Superior temporal gyrus (tissue), 1 donor: ENCODE results near the gene OR11H6.
"Not testable (repeated sequence)": the region's sequence is repeated elsewhere in the genome, so short reads cannot be mapped to it uniquely, and the experiment has no call there.

Source experiments
- DNase-seq: peaks from one replicate; pipeline ENCODE4 v3.0.0-alpha.2; 2016; ENCODE audit errors: extremely low spot score

OR11H6 gene

DNA sequence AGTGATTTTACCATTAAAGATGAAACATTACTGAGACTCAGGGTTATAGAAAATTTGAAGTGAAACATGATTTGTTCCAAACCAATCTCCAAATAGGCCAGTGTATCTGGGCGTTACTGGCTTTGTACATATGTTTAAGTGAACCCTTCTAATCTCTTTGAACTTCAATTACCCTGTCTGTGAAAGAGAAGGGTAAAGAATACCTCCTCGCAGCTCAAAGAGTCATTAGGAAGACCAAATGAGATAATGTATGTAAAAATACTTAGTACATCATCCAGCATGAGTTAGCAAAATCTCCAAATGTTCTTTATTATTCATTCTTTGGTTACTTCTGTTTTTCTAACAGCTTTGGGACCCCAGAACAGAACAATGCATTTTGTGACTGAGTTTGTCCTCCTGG, at the start of gene OR11H6:
TSS of gene OR11H6 (plus strand) at position 301 of the 400 bp plus-strand sequence. CDS start at position 301, 0 bp downstream.
- DNase-seq: no peak

GRCh38 chr14:20174205-20174604, 49.3 kb upstream of the OR11H6 start:
- DNase-seq: not testable (repeated sequence)

DNA sequence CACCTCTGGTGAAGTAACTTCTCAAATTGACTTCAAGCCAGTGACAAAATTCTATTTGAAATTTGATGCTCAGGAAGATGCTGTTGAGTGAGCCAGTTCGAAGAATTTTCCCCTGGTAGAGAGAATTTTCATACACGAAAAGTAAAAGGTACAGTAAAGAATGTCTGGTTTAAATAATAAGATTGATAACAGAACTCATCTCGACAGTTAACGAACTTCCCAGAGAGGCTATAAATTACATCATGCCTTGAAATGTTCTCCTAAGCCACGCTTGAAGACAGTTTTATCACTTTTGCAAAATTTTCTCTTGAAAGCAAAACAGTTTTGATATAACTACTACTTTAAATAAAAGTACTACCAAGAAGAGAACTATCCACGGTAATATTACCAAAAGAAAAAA, 47.2 kb upstream of the OR11H6 start:
- DNase-seq: no peak

- no peak for DNase-seq
These were observed 46.0 kb upstream of the OR11H6 start for GRCh38 chr14:20177433-20177974.

- DNase-seq: no peak
These were observed 44.3 kb upstream of the OR11H6 start for GRCh38 chr14:20179218-20179617.

DNA sequence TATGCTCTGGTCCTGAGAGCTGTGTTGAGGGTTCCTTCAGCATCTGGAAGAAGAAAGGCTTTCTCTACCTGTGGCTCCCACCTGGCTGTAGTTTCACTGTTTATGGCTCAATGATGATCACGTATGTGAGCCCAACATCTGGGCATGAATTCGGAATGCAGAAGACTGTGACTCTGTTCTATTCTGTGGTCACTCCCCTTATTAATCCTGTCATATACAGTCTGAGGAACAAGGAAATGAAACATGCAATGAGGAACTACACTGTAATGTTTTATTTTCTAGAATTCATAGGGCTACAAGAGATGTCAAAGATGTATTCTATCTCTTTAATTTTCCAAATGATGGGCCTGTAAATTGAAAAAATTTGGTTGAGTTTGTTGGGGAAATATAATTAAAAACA, 43.6 kb upstream of the OR11H6 start:
- DNase-seq: no peak

GRCh38 chr14:20180486-20180885, 43.0 kb upstream of the OR11H6 start:
- no peak for DNase-seq

- DNase-seq: no peak
These were observed 39.3 kb upstream of the OR11H6 start for GRCh38 chr14:20184181-20184580.

GRCh38 chr14:20190596-20190995, 32.9 kb upstream of the OR11H6 start, which contains the start of gene OR11G2:
Gene OR11G2, plus strand, starts transcription at chr14:20190896. Its CDS starts 6,542 bp downstream, at chr14:20197438.
- no peak for DNase-seq

DNA sequence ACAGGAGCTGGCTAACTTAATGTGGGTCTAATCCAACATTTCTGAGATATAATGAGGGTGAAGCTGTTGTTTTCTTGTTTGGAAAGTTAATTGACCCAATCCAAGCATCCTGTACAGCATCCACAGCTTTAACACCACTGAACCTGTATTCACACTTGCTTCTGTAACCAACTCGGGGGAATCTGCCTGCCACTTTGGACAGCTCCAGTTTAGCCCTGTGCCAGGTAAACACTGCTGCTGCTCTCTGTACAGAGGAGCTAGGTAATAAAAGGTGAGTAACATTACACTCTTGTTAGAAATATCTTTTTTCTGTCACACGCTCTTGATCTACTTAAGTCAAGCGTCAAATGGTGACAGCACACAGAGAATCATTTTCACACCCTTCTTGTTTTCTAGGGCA, 32.1 kb upstream of the OR11H6 start:
- DNase-seq: no peak

DNA sequence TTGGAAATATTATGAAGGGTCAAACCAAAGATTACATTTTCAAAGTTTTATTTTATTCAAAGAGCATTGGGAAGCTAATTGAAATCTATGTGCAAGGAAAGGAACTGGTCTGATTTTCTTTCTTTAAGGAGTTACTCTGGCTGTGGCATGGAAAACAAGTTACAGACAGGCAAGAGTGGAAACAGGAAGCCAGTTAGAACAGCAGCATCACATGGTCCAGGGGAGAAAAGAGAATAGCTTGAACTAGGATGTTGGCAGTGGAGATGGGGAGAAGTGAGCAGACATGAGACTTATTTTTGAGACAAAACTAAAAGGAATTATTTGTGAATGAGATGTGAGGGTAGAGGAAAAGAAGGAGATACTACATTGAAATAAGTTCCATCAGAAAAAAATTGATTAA, 29.4 kb upstream of the OR11H6 start:
- no peak for DNase-seq

GRCh38 chr14:20195170-20195569, 28.3 kb upstream of the OR11H6 start:
- not testable (repeated sequence) for DNase-seq

DNA sequence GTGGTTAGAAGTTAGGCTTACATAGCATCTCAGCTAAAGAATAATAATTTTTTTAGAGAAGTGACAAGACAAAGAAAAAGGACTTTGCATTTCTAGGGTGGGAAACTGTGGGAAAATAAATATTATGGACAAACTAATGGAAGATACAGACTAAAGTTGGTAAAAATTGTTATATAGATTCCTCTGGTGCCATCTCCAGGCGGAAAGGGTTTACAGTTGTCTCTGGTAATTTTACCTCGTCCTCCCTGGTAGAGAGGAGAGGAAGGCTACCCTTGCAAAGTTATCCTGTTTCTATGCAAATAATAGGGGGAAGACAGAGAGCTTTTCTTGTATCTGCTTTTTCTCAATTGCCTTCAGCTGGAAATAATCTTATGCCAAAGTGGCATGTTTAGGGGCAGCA, 27.6 kb upstream of the OR11H6 start:
- DNase-seq: no peak

GRCh38 chr14:20197459-20197858, 26.1 kb upstream of the OR11H6 start:
- DNase-seq: no peak

DNA sequence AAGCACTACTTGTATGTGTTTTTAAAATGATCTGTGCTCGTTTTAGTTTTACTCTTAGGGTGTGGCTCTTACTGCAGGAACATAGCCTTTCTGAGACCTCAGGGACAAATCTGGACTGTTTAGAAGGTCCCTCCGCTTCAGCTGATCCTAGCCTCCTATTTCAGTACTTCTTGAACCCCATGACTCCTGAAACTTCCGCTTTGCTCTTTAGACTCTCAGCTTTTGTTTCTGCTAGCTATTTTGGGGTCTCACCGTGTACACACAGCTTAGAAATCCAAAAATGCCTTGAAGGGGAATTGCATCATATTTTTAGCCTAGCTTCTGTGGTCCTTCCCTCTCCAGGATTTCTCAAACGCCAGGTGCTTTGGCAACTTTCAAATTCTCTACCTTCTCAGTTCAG, 24.5 kb upstream of the OR11H6 start:
- no peak for DNase-seq

DNA sequence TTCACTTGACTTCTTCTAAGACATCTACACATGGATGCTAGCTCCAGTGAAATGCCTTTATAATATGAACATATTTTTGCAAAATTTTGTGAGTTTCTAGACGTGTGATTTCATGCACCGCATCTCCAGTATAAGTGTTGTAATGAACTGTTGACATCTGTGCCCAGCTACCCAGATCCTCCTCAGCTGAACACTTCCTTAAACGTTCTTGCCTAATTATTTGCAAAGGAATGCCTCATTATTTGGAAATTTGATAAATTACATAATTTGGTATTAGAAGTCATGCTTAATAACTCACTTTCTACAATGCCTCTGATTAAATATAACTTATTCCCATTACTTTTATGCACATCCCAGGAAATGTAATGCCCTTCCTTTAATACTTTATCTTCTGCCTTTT, 18.8 kb upstream of the OR11H6 start:
- no peak for DNase-seq

DNA sequence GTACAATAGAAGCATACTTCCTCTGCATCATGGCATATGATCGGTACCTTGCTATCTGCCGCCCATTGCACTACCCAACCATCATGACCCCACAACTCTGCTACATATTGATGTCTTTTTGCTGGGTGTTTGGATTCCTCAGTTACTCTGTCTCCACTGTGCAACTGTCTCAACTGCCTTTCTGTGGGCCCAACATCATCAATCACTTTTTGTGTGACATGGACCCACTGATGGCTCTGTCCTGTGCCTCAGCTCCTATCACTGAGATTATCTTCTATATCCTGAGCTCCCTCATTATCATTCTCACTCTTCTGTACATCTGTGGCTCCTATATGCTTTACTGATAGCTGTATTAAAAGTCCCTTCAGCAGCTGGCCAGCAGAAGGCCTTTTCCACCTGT, 13.9 kb upstream of the OR11H6 start:
- DNase-seq: no peak

- not testable (repeated sequence) for DNase-seq
These were observed 11.1 kb upstream of the OR11H6 start for GRCh38 chr14:20212406-20212805.

GRCh38 chr14:20215196-20215595, 8.3 kb upstream of the OR11H6 start:
- no peak for DNase-seq

GRCh38 chr14:20219033-20219432, 4.5 kb upstream of the OR11H6 start:
- DNase-seq: no peak

- no peak for DNase-seq
These were observed 5.2 kb downstream of the OR11H6 start, which contains the start of gene OR11H7 for GRCh38 chr14:20228681-20229080. Gene OR11H7, plus strand, starts transcription at chr14:20228981.

GRCh38 chr14:20235415-20235814, 11.9 kb downstream of the OR11H6 start:
- not testable (repeated sequence) for DNase-seq

DNA sequence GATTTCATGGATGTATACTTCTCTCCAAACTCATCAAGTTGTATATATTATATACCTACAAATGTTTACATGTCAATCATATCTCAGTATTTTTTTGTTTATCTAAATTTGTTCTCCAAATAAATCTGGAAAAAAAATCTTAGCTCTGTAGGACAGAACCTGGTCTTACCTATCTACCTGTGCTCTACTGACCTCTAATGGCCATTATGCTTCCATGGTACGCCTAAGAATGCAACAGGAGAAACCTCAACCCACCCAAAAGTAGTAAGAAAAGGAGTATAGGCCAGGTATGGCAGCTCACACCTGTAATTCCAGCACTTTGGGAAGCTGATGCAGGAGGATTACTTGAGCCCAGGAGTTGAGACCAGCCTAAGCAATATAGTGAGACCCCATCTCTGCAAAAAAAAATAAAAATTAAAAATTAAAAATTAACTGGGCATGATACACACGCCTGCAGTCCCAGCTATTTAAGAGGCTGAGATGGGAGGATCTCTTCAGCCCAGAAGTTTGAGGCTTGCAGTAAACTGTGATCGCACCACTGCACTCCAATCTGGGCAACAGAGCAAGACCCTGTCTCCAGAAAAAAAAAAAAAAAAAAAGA, 24.2 kb downstream of the OR11H6 start:
- no peak for DNase-seq

DNA sequence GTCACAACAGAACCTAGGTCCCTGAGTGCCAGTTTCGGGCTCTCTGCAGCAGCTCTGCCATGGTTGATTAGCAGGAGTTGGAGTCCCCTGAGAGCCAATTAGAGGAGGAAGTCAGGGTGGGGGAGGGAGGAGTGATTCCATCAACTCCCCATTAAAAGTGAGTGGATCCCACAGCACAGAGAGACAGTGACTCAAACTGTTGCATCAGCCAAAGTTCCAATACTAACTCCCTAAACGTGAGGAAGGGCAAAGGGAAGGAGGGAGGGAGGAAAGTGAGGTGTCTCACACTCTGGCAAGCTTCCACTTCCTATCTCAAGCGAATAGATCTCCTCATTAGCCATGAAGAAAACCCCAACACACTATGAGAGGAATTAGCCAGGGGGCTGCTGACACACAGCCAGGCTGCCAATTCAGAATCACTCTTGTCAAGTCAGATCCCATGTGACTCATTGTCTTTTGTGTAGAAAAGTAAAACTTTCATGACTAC, 39.2 kb downstream of the OR11H6 start:
- no peak for DNase-seq
